Uterus (tissue), 4 donors: ENCODE data around the gene APOA5. TPM values are rescaled to one million over a fixed set of nuclear protein-coding genes. Genes with fewer than 3 reads are reported as not detected.

Source experiments
- DNase-seq, 2 donors: peaks; one replicate each; pipeline ENCODE4 v3.0.0-alpha.2; 2019 to 2020
- H3K27ac ChIP-seq, 2 donors: fragments of 200-600 bp; sonication (generic); 1 replicate in 1 of 2; 2 replicates in 1 of 2; pipeline ENCODE4 v1.5.1; 2016 to 2018
- H3K27me3 ChIP-seq, 2 donors: fragments of 200-600 bp; sonication (generic); one replicate each; pipeline ENCODE4 v1.5.1; 2018 to 2019; ENCODE audit warnings: control low read depth in 1 of 2
- H3K36me3 ChIP-seq, 2 donors: fragments of 200-600 bp; sonication (generic); one replicate each; pipeline ENCODE4 v1.5.1; 2019; ENCODE audit warnings: control low read depth in 1 of 2
- H3K4me1 ChIP-seq, 2 donors: fragments of 200-600 bp; sonication (generic); one replicate each; pipeline ENCODE4 v1.5.1; 2018 to 2019; ENCODE audit warnings: control low read depth in 1 of 2
- H3K4me3 ChIP-seq, 2 donors: fragments of 200-600 bp; sonication (generic); 1 replicate in 1 of 2; 2 replicates in 1 of 2; pipeline ENCODE4 v1.5.1; 2018 to 2019; ENCODE audit warnings: mild to moderate bottlenecking in 1 of 2
- H3K9me3 ChIP-seq, 2 donors: fragments of 200-600 bp; sonication (generic); one replicate each; pipeline ENCODE4 v1.5.1; 2019; ENCODE audit warnings: control low read depth in 1 of 2
- CTCF ChIP-seq, 4 experiments: fragments of 200-600 bp in 2 of 4; fragments of 450-650 bp in 2 of 4; sonication (generic) in 2 of 4; IDR thresholded peaks; one replicate each; pipeline ENCODE4 v1.5.1; 2016 to 2019; ENCODE audit warnings: antibody characterized with exemption in 4 of 4, mild to moderate bottlenecking in 2 of 4, moderate library complexity in 1 of 4
- POLR2A ChIP-seq, 2 donors: fragments of 450-650 bp; IDR thresholded peaks; one replicate each; pipeline ENCODE4 v1.6.1; 2016; ENCODE audit warnings: antibody characterized with exemption in 2 of 2, mild to moderate bottlenecking in 1 of 2, moderate library complexity in 1 of 2
- intact Hi-C: fragments of 100-400 bp; cut with DNase I; formaldehyde crosslinking; loops from one replicate; pipeline ENCODE4 v1.15.1; 2023; ENCODE audit warnings: low total_unique reads
- total RNA-seq, 4 donors: library from RNA; depleted of rRNA in 3 of 4; stranded (reverse); fragments of >200 nt in 3 of 4; gene quantifications; one replicate each; pipeline versions ENCODE4 v1.1.0 to v1.2.4, GENCODE V29; 2014 to 2023
- donor health status: DM: yes; HTN: yes; CAD: no.

APOA5 gene
- total RNA-seq, 4 donors from 2014 or later, result not detected

- Histone ChIP-seq H3K4me1 (no peaks in the 10 kb centered on the region), H3K36me3 (no peaks in the 10 kb centered on the region), H3K27ac (no peak overlapping the region), H3K4me3 (no peak overlapping the region), H3K9me3 (no peaks in the 10 kb centered on the region), H3K27me3 (no peaks in the 10 kb centered on the region)
- TF ChIP-seq CTCF (IDR thresholded peaks at IDR 0.05) (no peak), POLR2A (IDR thresholded peaks at IDR 0.05) (no peak)
- no peak for DNase-seq
- intact Hi-C loops, result no loop called here
Measured at GRCh38 chr11:116750070-116750718, 41.5 kb downstream of the APOA5 start.

GRCh38 chr11:116742104-116742503, 49.6 kb downstream of the APOA5 start:
- Histone ChIP-seq H3K9me3 (no peaks in the 10 kb centered on the region), H3K4me3 (no peak overlapping the region), H3K4me1 (no peaks in the 10 kb centered on the region), H3K27ac (no peak overlapping the region), H3K27me3 (no peaks in the 10 kb centered on the region), H3K36me3 (no peaks in the 10 kb centered on the region)
- TF ChIP-seq CTCF (IDR thresholded peaks at IDR 0.05), result no peak
- no peak for TF ChIP-seq POLR2A (IDR thresholded peaks at IDR 0.05)
- DNase-seq, result no peak
- intact Hi-C loops, result no loop called here

GRCh38 chr11:116740741-116741140, 50.9 kb downstream of the APOA5 start:
- Histone ChIP-seq H3K27ac (no peak overlapping the region), H3K4me3 (no peak overlapping the region), H3K36me3 (no peaks in the 10 kb centered on the region), H3K27me3 (no peaks in the 10 kb centered on the region), H3K4me1 (no peaks in the 10 kb centered on the region), H3K9me3 (no peaks in the 10 kb centered on the region)
- DNase-seq, result no peak
- intact Hi-C loops, result no loop called here
- no peak for TF ChIP-seq POLR2A (IDR thresholded peaks at IDR 0.05)
- TF ChIP-seq CTCF (IDR thresholded peaks at IDR 0.05), result no peak

Other genes starting within 250 kb of the APOA5 start
- 10 to 100 TPM; 12.1 to 18.7 (median 16.2) TPM for gene BUD13, start 18.9 kb downstream of the APOA5 start, total RNA-seq
- gene ZPR1, start 3.9 kb downstream of the APOA5 start, total RNA-seq, result 10 to 100 TPM in 3 of 4 donors, 1 to 10 TPM in 1; 4.1 to 43.1 (median 22.3) TPM
- gene APOA4, start 31.4 kb upstream of the APOA5 start, total RNA-seq, result not detected
- 1 to 10 TPM in 1 of 4 donors, not detected in 3; 1.2 TPM for gene APOC3, start 38.0 kb upstream of the APOA5 start, total RNA-seq
- gene APOA1, start 45.7 kb upstream of the APOA5 start, total RNA-seq, result 1 to 10 TPM in 2 of 4 donors, not detected in 2; 2.2 to 3.5 TPM